GM18499 (cell line): Measurements from ENCODE around the gene PRR7.

ENCODE experiments used
- ATAC-seq: cut with Tn5 transposase; IDR thresholded peaks from one replicate; pipeline ENCODE4 v1.9.1; 2021; ENCODE audit warnings: moderate number of reproducible peaks; ENCODE audit not compliant: insufficient read depth, unreplicated experiment

PRR7 gene

GRCh38 chr5:177434437-177434836 lies 12.2 kb upstream of the PRR7 start:
- no peak for ATAC-seq

GRCh38 chr5:177434942-177435738 lies 11.5 kb upstream of the PRR7 start:
- no peak for ATAC-seq

- ATAC-seq: no peak
Observed at GRCh38 chr5:177435847-177436536, 10.6 kb upstream of the PRR7 start.

GRCh38 chr5:177437623-177438022 lies 9.0 kb upstream of the PRR7 start:
- ATAC-seq: no peak

GRCh38 chr5:177438468-177438867 lies 8.1 kb upstream of the PRR7 start:
- no peak for ATAC-seq

- ATAC-seq: no peak
Observed at GRCh38 chr5:177439518-177440053, 7.0 kb upstream of the PRR7 start.

- ATAC-seq: no peak
Observed at GRCh38 chr5:177440211-177440989, 6.2 kb upstream of the PRR7 start.

GRCh38 chr5:177440990-177441780 lies 5.4 kb upstream of the PRR7 start:
- no peak for ATAC-seq

GRCh38 chr5:177442066-177442826 lies 4.4 kb upstream of the PRR7 start:
- ATAC-seq: no peak

- no peak for ATAC-seq
Observed at GRCh38 chr5:177443144-177443983, 3.2 kb upstream of the PRR7 start.

GRCh38 chr5:177444106-177445051 lies 2.2 kb upstream of the PRR7 start:
- ATAC-seq: no peak

- ATAC-seq: no peak
Observed at GRCh38 chr5:177445052-177445916, 1.3 kb upstream of the PRR7 start.

- no peak for ATAC-seq
Observed at GRCh38 chr5:177445917-177446199, 756 bp upstream of the PRR7 start.

GRCh38 chr5:177447066-177447610 lies 524 bp downstream of the PRR7 start:
- ATAC-seq: no peak

GRCh38 chr5:177447611-177448243 lies 1.1 kb downstream of the PRR7 start:
- ATAC-seq: no peak
